GM23338 (cell line): ENCODE data around the gene QRICH2.

Experiments used
- CTCF ChIP-seq, 2 experiments: fragments of 200-600 bp in 1 of 2; sonication (generic) in 1 of 2; conservative IDR thresholded peaks; 2 replicates each; pipeline versions ENCODE4 v1.5.1 to v1.6.1; 2016 to 2017; ENCODE audit warnings: antibody characterized with exemption in 2 of 2, low read depth in 2 of 2, mild to moderate bottlenecking in 2 of 2, moderate library complexity in 1 of 2
- EZH2 ChIP-seq: fragments of 200-600 bp; sonication (generic); IDR thresholded peaks from one replicate; pipeline ENCODE4 v1.8.0; 2017; ENCODE audit warnings: antibody characterized with exemption, mild to moderate bottlenecking, low read depth; ENCODE audit not compliant: unreplicated experiment
- EZH2phosphoT487 ChIP-seq: fragments of 200-600 bp; sonication (generic); IDR thresholded peaks from one replicate; pipeline ENCODE4 v1.8.1; 2018; ENCODE audit warnings: antibody characterized with exemption; ENCODE audit not compliant: unreplicated experiment
- JUNB ChIP-seq: IDR thresholded peaks from one replicate; pipeline ENCODE4 v1.6.1; 2016; ENCODE audit warnings: antibody characterized with exemption; ENCODE audit not compliant: unreplicated experiment
- NANOG ChIP-seq: IDR thresholded peaks from 2 replicates; pipeline ENCODE4 v1.6.1; 2016; ENCODE audit warnings: antibody characterized with exemption, borderline replicate concordance
- POLR2AphosphoS5 ChIP-seq: IDR thresholded peaks from 2 replicates; pipeline ENCODE4 v1.6.1; 2016; ENCODE audit warnings: antibody characterized with exemption, low read depth
- REST ChIP-seq: IDR thresholded peaks from one replicate; pipeline ENCODE4 v1.6.1; 2018; ENCODE audit warnings: antibody characterized with exemption; ENCODE audit not compliant: unreplicated experiment
- ZNF331 ChIP-seq: fragments of 250-450 bp; sonication (Bioruptor Pico); IDR thresholded peaks from 2 replicates; pipeline ENCODE4 v1.5.0; 2020; ENCODE audit warnings: low read depth, mild to moderate bottlenecking, moderate library complexity
- TF ChIP-seq, protein P1 (sequence below): IDR thresholded peaks from 2 replicates; pipeline ENCODE4 v1.6.1; 2016; ENCODE audit warnings: antibody characterized with exemption

GRCh38 chr17:76243826-76244679 is 64.0 kb downstream of the QRICH2 start:
- TF ChIP-seq CTCF (conservative IDR thresholded peaks at IDR 0.05; ENCODE audit: low read depth in 2 of 2) (no peak), POLR2AphosphoS5 (no peak), REST (no peak), EZH2 (no peak), JUNB (no peak), EZH2phosphoT487 (no peak), NANOG (no peak), ZNF331 (CRISPR knock-in tag) (no peak)
- TF ChIP-seq, protein P1, sequence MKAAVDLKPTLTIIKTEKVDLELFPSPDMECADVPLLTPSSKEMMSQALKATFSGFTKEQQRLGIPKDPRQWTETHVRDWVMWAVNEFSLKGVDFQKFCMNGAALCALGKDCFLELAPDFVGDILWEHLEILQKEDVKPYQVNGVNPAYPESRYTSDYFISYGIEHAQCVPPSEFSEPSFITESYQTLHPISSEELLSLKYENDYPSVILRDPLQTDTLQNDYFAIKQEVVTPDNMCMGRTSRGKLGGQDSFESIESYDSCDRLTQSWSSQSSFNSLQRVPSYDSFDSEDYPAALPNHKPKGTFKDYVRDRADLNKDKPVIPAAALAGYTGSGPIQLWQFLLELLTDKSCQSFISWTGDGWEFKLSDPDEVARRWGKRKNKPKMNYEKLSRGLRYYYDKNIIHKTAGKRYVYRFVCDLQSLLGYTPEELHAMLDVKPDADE: no peak
